Activated T-helper 9 cell treated with anti-CD3 and anti-CD28 coated beads, Interleukin-2, amount 50 U/mL, for 16 hours (primary cell): ENCODE results near the gene GPR162.
A peak's percentile ranks its signal among the peaks of the same experiment; 100 is the strongest.

ENCODE experiments used
- DNase-seq: peaks from one replicate; pipeline ENCODE4 v3.0.0-alpha.2; 2020; ENCODE audit warnings: low read depth

The GPR162 gene

GRCh38 chr12:6821591-6822425 lies at the start of gene GPR162:
Gene GPR162, plus strand, starts transcription at chr12:6821821. Its CDS starts 2,078 bp downstream, at chr12:6823899.
- DNase-seq, result no peak

GRCh38 chr12:6772331-6772695 lies 49.3 kb upstream of the GPR162 start, which contains the start of gene LAG3:
Gene LAG3, plus strand, starts transcription at chr12:6772520. Its CDS starts 333 bp downstream, at chr12:6772853.
- peak; percentile 50 for DNase-seq

GRCh38 chr12:6772726-6773589 lies 48.7 kb upstream of the GPR162 start:
- DNase-seq, result no peak

GRCh38 chr12:6773590-6774351 lies 47.9 kb upstream of the GPR162 start:
- DNase-seq, result no peak

- no peak for DNase-seq
These were observed 47.0 kb upstream of the GPR162 start for GRCh38 chr12:6774499-6775062.

- DNase-seq, result no peak
These were observed 46.1 kb upstream of the GPR162 start for GRCh38 chr12:6775185-6776174.

GRCh38 chr12:6777386-6777785 lies 44.2 kb upstream of the GPR162 start:
- no peak for DNase-seq

- DNase-seq, result no peak
These were observed 43.4 kb upstream of the GPR162 start for GRCh38 chr12:6778217-6778573.

GRCh38 chr12:6778574-6779550 lies 42.8 kb upstream of the GPR162 start:
- DNase-seq, result peak; percentile 80

GRCh38 chr12:6779708-6780432 lies 41.8 kb upstream of the GPR162 start:
- no peak for DNase-seq

GRCh38 chr12:6780573-6780972 lies 41.0 kb upstream of the GPR162 start:
- DNase-seq, result no peak

- DNase-seq, result no peak
These were observed 39.5 kb upstream of the GPR162 start for GRCh38 chr12:6782119-6782518.

GRCh38 chr12:6782850-6783566 lies 38.6 kb upstream of the GPR162 start:
- DNase-seq, result no peak

- no peak for DNase-seq
These were observed 37.8 kb upstream of the GPR162 start for GRCh38 chr12:6783828-6784227.

- no peak for DNase-seq
These were observed 37.3 kb upstream of the GPR162 start for GRCh38 chr12:6784296-6784695.

- no peak for DNase-seq
These were observed 36.9 kb upstream of the GPR162 start for GRCh38 chr12:6784761-6785160.

GRCh38 chr12:6786416-6787094 lies 35.1 kb upstream of the GPR162 start:
- no peak for DNase-seq

GRCh38 chr12:6787309-6787708 lies 34.3 kb upstream of the GPR162 start:
- no peak for DNase-seq
